Endothelial cell of umbilical vein (primary cell): ENCODE results near the gene CLEC7A. TPM values are rescaled to one million over a fixed set of nuclear protein-coding genes. Genes with fewer than 3 reads are reported as not detected.

ENCODE experiments used
- BruUV-seq: library from RNA; stranded (reverse); fragments of 400-500 nt; replicated peaks from 2 replicates; lab custom pipeline; 2021; lab: Mats Ljungman, UMichigan
- CTCF ChIA-PET: fragments of 300-600, 350-600 bp; sonication (Branson Sonifier 250); formaldehyde crosslinking; loops from one replicate; lab custom pipeline; 2021; ENCODE audit warnings: antibody characterized with exemption, inconsistent platforms; lab: Charles Lee
- POLR2A ChIA-PET: fragments of 300-600, 350-600 bp; sonication (Branson Sonifier 250); formaldehyde crosslinking; loops from one replicate; lab custom pipeline; 2021; ENCODE audit warnings: antibody characterized with exemption, inconsistent platforms; lab: Charles Lee
- DNase-seq: peaks from one replicate; pipeline ENCODE4 v3.0.0-alpha.2; 2011; ENCODE audit warnings: low read depth, low spot score
- FAIRE-seq: peaks from 2 replicates; lab custom pipeline; 2011; peaks lifted over from hg19 to GRCh38; lab: Jason Lieb, UNC
- H2AFZ ChIP-seq: 2 replicates; pipeline ENCODE4 v1.6.0; 2012; ENCODE audit warnings: low read depth, low read length, control low read depth, inconsistent platforms
- H3K27ac ChIP-seq: 2 replicates; pipeline ENCODE4 v1.5.1; 2011; ENCODE audit warnings: low read depth, mild to moderate bottlenecking, control low read depth, low read length, moderate library complexity; ENCODE audit not compliant: insufficient read depth
- H3K27me3 ChIP-seq, 2 experiments: 2 replicates each; pipeline versions ENCODE4 v1.6.0 to v1.6.1; 2011; ENCODE audit warnings: low read length in 2 of 2, mixed read lengths in 1 of 2; ENCODE audit not compliant: control insufficient read depth in 2 of 2, insufficient read depth in 2 of 2
- H3K36me3 ChIP-seq, 2 experiments: 2 replicates in 1 of 2; 3 replicates in 1 of 2; pipeline ENCODE4 v1.5.1; 2011; ENCODE audit warnings: low read length in 2 of 2, mild to moderate bottlenecking in 1 of 2, moderate library complexity in 1 of 2; ENCODE audit not compliant: control insufficient read depth in 2 of 2, insufficient read depth in 2 of 2; ENCODE audit errors: extremely low read depth in 1 of 2
- H3K4me1 ChIP-seq: 3 replicates; pipeline ENCODE4 v1.5.1; 2011; ENCODE audit warnings: mild to moderate bottlenecking, low read length; ENCODE audit not compliant: control insufficient read depth, insufficient read depth; ENCODE audit errors: extremely low read depth
- H3K4me2 ChIP-seq: 2 replicates; pipeline ENCODE4 v1.6.1; 2011; ENCODE audit warnings: low read length, control low read depth, mixed read lengths; ENCODE audit not compliant: insufficient read depth
- H3K4me3 ChIP-seq, 3 experiments: fragments of 200-600 bp in 1 of 3; sonication (generic), shearing (Covaris generic) in 1 of 3; replicated peaks in 1 of 3; 2 replicates each; pipeline ENCODE4 v1.5.1; 2011 to 2016; ENCODE audit warnings: control low read depth in 3 of 3, low read length in 3 of 3, mild to moderate bottlenecking in 2 of 3, inconsistent platforms in 1 of 3, low read depth in 1 of 3, moderate library complexity in 1 of 3; ENCODE audit not compliant: insufficient read depth in 1 of 3
- H3K79me2 ChIP-seq: 2 replicates; pipeline ENCODE4 v1.6.0; 2012; ENCODE audit warnings: low read length, inconsistent platforms; ENCODE audit not compliant: control insufficient read depth, insufficient read depth
- H3K9ac ChIP-seq: replicated peaks from 2 replicates; pipeline ENCODE3; 2011; ENCODE audit warnings: low read length, control low read depth; ENCODE audit not compliant: insufficient read depth; ENCODE audit errors: extremely low read depth
- H3K9me1 ChIP-seq: replicated peaks from 3 replicates; pipeline ENCODE4 v1.6.0; 2011; ENCODE audit warnings: mild to moderate bottlenecking, low read length; ENCODE audit not compliant: control insufficient read depth, insufficient read depth; ENCODE audit errors: extremely low read depth
- H3K9me3 ChIP-seq: replicated peaks from 2 replicates; pipeline ENCODE4 v1.5.1; 2012; ENCODE audit warnings: low read length, inconsistent platforms; ENCODE audit not compliant: control insufficient read depth, insufficient read depth
- H4K20me1 ChIP-seq: replicated peaks from 2 replicates; pipeline ENCODE3; 2011; ENCODE audit warnings: mild to moderate bottlenecking, low read length; ENCODE audit not compliant: control insufficient read depth, insufficient read depth; ENCODE audit errors: extremely low read depth
- EZH2 ChIP-seq: IDR thresholded peaks from 2 replicates; pipeline ENCODE4 v1.6.1; 2012; ENCODE audit warnings: borderline replicate concordance, low read depth, mild to moderate bottlenecking, moderate library complexity, low read length, inconsistent platforms; ENCODE audit not compliant: severe bottlenecking
- FOS ChIP-seq: IDR thresholded peaks from 2 replicates; pipeline ENCODE4 v1.6.1; 2011; ENCODE audit warnings: mild to moderate bottlenecking, low read length, moderate library complexity, borderline replicate concordance; ENCODE audit not compliant: insufficient read depth
- GATA2 ChIP-seq: IDR thresholded peaks from 2 replicates; pipeline ENCODE4 v1.7.0; 2011; ENCODE audit warnings: low read depth, mild to moderate bottlenecking, moderate library complexity, mixed read lengths, low read length; ENCODE audit not compliant: insufficient read length, insufficient read depth
- JUN ChIP-seq: IDR thresholded peaks from 2 replicates; pipeline ENCODE4 v1.6.1; 2011; ENCODE audit warnings: borderline replicate concordance, low read depth; ENCODE audit not compliant: insufficient read length, insufficient read depth
- MYC ChIP-seq: IDR thresholded peaks from one replicate; pipeline ENCODE4 v1.6.1; 2011; ENCODE audit warnings: mild to moderate bottlenecking, low read depth, low read length
- POLR2A ChIP-seq: IDR thresholded peaks from 2 replicates; pipeline ENCODE4 v1.6.1; 2012; ENCODE audit warnings: low read depth, mild to moderate bottlenecking, control low read depth, low read length
- POLR2AphosphoS5 ChIP-seq: IDR thresholded peaks from 2 replicates; pipeline ENCODE4 v1.6.1; 2012; ENCODE audit warnings: low read depth, mild to moderate bottlenecking, control low read depth, low read length, moderate library complexity; ENCODE audit not compliant: insufficient read depth
- dilution Hi-C: fragments of 300-500 bp; cut with MboI; formaldehyde crosslinking; loops from one replicate; pipeline ENCODE4 v1.15.0; 2019; ENCODE audit warnings: low sequenced_read_pairs; ENCODE audit not compliant: extremely low pct_ligation_motif_present
- intact Hi-C: fragments of 100-400 bp; cut with micrococcal nuclease; formaldehyde crosslinking; loops from one replicate; pipeline ENCODE4 v1.10.0; 2022
- polyA plus RNA-seq, 4 experiments: library from polyadenylated mRNA; depleted of rRNA in 3 of 4; stranded (reverse) in 3 of 4; unstranded in 1 of 4; fragments of >200 nt; gene quantifications; 2 replicates each; pipeline versions ENCODE4 v1.2.1 to v1.2.3, GENCODE V29; 2011 to 2012; ENCODE audit warnings: missing spikeins in 1 of 4
- total RNA-seq: library from RNA; stranded (reverse); gene quantifications from 2 replicates; pipeline ENCODE4 v1.2.3, GENCODE V29; 2021
- TF ChIP-seq, protein P1 (sequence below), 2 donors: IDR thresholded peaks; 1 replicate in 1 of 2; 2 replicates in 1 of 2; pipeline ENCODE4 v1.5.1; 2011; ENCODE audit warnings: low read length in 2 of 2, mild to moderate bottlenecking in 2 of 2, moderate library complexity in 2 of 2, control low read depth in 1 of 2, inconsistent platforms in 1 of 2, low read depth in 1 of 2; ENCODE audit not compliant: insufficient read depth in 1 of 2; ENCODE audit errors: extremely low read depth in 1 of 2
- TF ChIP-seq, protein P2 (sequence below): IDR thresholded peaks from 2 replicates; pipeline ENCODE4 v1.6.1; 2011; ENCODE audit not compliant: insufficient read depth, insufficient read length

Gene CLEC7A
- total and polyA plus RNA-seq, 2 donors (not counting 3 experiments of a cell fraction or from before 2014, with no cell fraction given) = not detected

DNA sequence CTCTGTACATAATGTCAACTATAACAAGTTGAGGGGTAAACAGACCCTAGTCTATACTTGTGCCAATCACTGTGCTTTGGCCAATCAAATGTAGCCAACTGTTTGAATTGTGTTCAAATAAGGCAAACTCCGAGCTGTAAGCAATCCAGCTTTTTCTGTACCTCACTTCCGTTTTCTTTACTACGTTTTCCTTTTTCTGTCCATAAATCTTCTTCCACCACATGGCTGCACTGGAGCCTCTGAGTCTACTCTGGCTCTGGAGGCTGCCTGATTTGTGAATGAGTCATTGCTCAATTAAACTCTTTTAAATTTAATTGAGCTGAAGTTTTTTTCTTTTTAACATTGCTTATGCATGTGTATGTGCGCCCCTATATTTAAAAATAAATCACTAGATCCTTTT lies 60.9 kb downstream of the CLEC7A start:
- peak overlapping the region; percentile 84 for H3K4me2 ChIP-seq
- intact Hi-C loops = loop anchor here (10.0 kb wide), 1 partner anchor 1106 kb away; the partner anchor contains the start of gene SMIM10L1
- H3K9me3 ChIP-seq = no peaks in the 10 kb centered on the region
- peak; percentile 89 for TF ChIP-seq FOS
- peak; percentile 68 for TF ChIP-seq JUN
- TF ChIP-seq POLR2AphosphoS5 = peak; percentile 55
- TF ChIP-seq GATA2 = no peak
- TF ChIP-seq POLR2A = peak; percentile 25
- FAIRE-seq = peak; percentile 78
- peaks cover 44% of the 10 kb centered on the region for H3K4me1 ChIP-seq
- H2AFZ ChIP-seq = no peak overlapping the region
- H3K9ac ChIP-seq = peak overlapping the region; percentile 85
- peaks cover 3 to 6% of the 10 kb centered on the region in 2 experiments for H3K36me3 ChIP-seq
- no peaks in the 10 kb centered on the region for H3K9me1 ChIP-seq
- DNase-seq = peak; percentile 94
- ChIA-PET CTCF (interaction anchor here (0.7 to 3.2 kb wide), 20 partner anchors 9 to 326 kb away, joined by 3 to 29 read pairs (median 7); partner anchors contain the start of gene CLEC1A), POLR2A (interaction anchor here (0.7 to 2.7 kb wide), 6 partner anchors 28 to 144 kb away, joined by 3 to 15 read pairs (median 7); partner anchors contain the start of genes CLEC1A and GABARAPL1)
- H3K4me3 ChIP-seq = no peak overlapping the region
- H3K27ac ChIP-seq = peak overlapping the region; percentile 98
- dilution Hi-C loops = no loop called here
- H4K20me1 ChIP-seq = no peaks in the 10 kb centered on the region
- no peaks in the 10 kb centered on the region for H3K27me3 ChIP-seq
- H3K79me2 ChIP-seq = no peaks in the 10 kb centered on the region
- no TSS peak for BruUV-seq

GRCh38 chr12:10068644-10069043 lies 61.4 kb downstream of the CLEC7A start:
- ChIA-PET POLR2A (interaction anchor here (0.7 to 2.7 kb wide), 7 partner anchors 29 to 144 kb away, joined by 3 to 15 read pairs (median 7); partner anchors contain the start of genes CLEC1A and GABARAPL1), CTCF (interaction anchor here (0.7 to 3.2 kb wide), 24 partner anchors 9 to 326 kb away, joined by 3 to 29 read pairs (median 7); partner anchors contain the start of genes CLEC12B and CLEC1A)
- Histone ChIP-seq H4K20me1 (no peaks in the 10 kb centered on the region), H3K9ac (peak overlapping the region; percentile 85), H3K9me3 (no peaks in the 10 kb centered on the region), H3K4me3 (peak overlapping the region in 1 of 3 experiments; percentile 16), H3K9me1 (no peaks in the 10 kb centered on the region), H3K27me3 (no peaks in the 10 kb centered on the region), H3K36me3 (peaks cover 3 to 6% of the 10 kb centered on the region in 2 experiments), H2AFZ (no peak overlapping the region), H3K79me2 (no peaks in the 10 kb centered on the region), H3K4me2 (peak overlapping the region; percentile 84), H3K27ac (peak overlapping the region; percentile 98), H3K4me1 (peaks cover 44% of the 10 kb centered on the region)
- dilution Hi-C loops (no loop called here), intact Hi-C loops (loop anchor here (1.0 to 10.0 kb wide), 6 partner anchors 31 to 1106 kb away; partner anchors contain the start of genes GABARAPL1 and SMIM10L1)
- peak; percentile 67 for DNase-seq
- TSS peak; percentile 2 for BruUV-seq
- FAIRE-seq = no peak
- TF ChIP-seq POLR2A = no peak
- TF ChIP-seq, protein P1, sequence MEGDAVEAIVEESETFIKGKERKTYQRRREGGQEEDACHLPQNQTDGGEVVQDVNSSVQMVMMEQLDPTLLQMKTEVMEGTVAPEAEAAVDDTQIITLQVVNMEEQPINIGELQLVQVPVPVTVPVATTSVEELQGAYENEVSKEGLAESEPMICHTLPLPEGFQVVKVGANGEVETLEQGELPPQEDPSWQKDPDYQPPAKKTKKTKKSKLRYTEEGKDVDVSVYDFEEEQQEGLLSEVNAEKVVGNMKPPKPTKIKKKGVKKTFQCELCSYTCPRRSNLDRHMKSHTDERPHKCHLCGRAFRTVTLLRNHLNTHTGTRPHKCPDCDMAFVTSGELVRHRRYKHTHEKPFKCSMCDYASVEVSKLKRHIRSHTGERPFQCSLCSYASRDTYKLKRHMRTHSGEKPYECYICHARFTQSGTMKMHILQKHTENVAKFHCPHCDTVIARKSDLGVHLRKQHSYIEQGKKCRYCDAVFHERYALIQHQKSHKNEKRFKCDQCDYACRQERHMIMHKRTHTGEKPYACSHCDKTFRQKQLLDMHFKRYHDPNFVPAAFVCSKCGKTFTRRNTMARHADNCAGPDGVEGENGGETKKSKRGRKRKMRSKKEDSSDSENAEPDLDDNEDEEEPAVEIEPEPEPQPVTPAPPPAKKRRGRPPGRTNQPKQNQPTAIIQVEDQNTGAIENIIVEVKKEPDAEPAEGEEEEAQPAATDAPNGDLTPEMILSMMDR (IDR thresholded peaks at IDR 0.05; ENCODE audit: extremely low read depth in 1 of 2, insufficient read depth in 1 of 2, low read depth in 1 of 2, low read length in 2 of 2) = no peak
- no peak for TF ChIP-seq EZH2
- no peak for TF ChIP-seq MYC
- no peak for TF ChIP-seq POLR2AphosphoS5
- TF ChIP-seq, protein P2, sequence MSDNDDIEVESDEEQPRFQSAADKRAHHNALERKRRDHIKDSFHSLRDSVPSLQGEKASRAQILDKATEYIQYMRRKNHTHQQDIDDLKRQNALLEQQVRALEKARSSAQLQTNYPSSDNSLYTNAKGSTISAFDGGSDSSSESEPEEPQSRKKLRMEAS = no peak
